Measurements from ENCODE around the gene ZBBX.
"Not testable (repeated sequence)": the region's sequence is repeated elsewhere in the genome, so short reads cannot be mapped to it uniquely, and the experiment has no call there.

ZBBX gene

GRCh38 chr3:167380004-167380689, at the start of gene ZBBX:
Gene ZBBX (minus strand): TSS chr3:167380297. CDS start chr3:167372901, 7,396 bp downstream.
- peak; percentile 89 for DNase-seq

GRCh38 chr3:167426962-167427361, 46.9 kb upstream of the ZBBX start:
- DNase-seq, result peak; percentile 13

GRCh38 chr3:167422396-167422795, 42.3 kb upstream of the ZBBX start:
- not testable (repeated sequence) for DNase-seq

GRCh38 chr3:167409611-167410010, 29.5 kb upstream of the ZBBX start:
- DNase-seq, result no peak

GRCh38 chr3:167406876-167407492, 26.9 kb upstream of the ZBBX start:
- DNase-seq, result peak; percentile 73

GRCh38 chr3:167397826-167398225, 17.7 kb upstream of the ZBBX start:
- no peak for DNase-seq

GRCh38 chr3:167396075-167396474, 16.0 kb upstream of the ZBBX start:
- DNase-seq, result no peak

- DNase-seq, result peak; percentile 20
Observed at GRCh38 chr3:167394003-167394402, 13.9 kb upstream of the ZBBX start.

- no peak for DNase-seq
Observed at GRCh38 chr3:167382155-167382554, 2.1 kb upstream of the ZBBX start.

GRCh38 chr3:167375478-167375877, 4.6 kb downstream of the ZBBX start:
- DNase-seq, result no peak

GRCh38 chr3:167372138-167372537, 8.0 kb downstream of the ZBBX start:
- DNase-seq, result no peak

- no peak for DNase-seq
Observed at GRCh38 chr3:167361948-167362347, 18.1 kb downstream of the ZBBX start.

GRCh38 chr3:167361306-167361705, 18.8 kb downstream of the ZBBX start:
- DNase-seq, result no peak

GRCh38 chr3:167355446-167355845, 24.7 kb downstream of the ZBBX start:
- no peak for DNase-seq

GRCh38 chr3:167354751-167355150, 25.3 kb downstream of the ZBBX start:
- DNase-seq, result no peak

- peak; percentile 57 for DNase-seq
Observed at GRCh38 chr3:167350245-167350862, 29.7 kb downstream of the ZBBX start.

- DNase-seq, result no peak
Observed at GRCh38 chr3:167346171-167346570, 33.9 kb downstream of the ZBBX start.

- DNase-seq, result no peak
Observed at GRCh38 chr3:167330993-167331785, 48.9 kb downstream of the ZBBX start.

GRCh38 chr3:167323572-167323971, 56.5 kb downstream of the ZBBX start:
- no peak for DNase-seq

GRCh38 chr3:167318996-167319615, 61.0 kb downstream of the ZBBX start:
- peak; percentile 58 for DNase-seq

GRCh38 chr3:167318306-167318705, 61.8 kb downstream of the ZBBX start:
- no peak for DNase-seq

- DNase-seq, result no peak
Observed at GRCh38 chr3:167306319-167306718, 73.8 kb downstream of the ZBBX start.

- no peak for DNase-seq
Observed at GRCh38 chr3:167305340-167305890, 74.7 kb downstream of the ZBBX start.

All from OCI-M1 (cell line).